ENCODE data around the gene OLR1. TPM values are rescaled to one million over a fixed set of nuclear protein-coding genes. Genes with fewer than 3 reads are reported as not detected.
A peak's percentile ranks its signal among the peaks of the same experiment; 100 is the strongest.

The OLR1 gene
- total RNA-seq, 4 donors from 2014 or later, result 0.41 TPM; not detected in 3

DNA sequence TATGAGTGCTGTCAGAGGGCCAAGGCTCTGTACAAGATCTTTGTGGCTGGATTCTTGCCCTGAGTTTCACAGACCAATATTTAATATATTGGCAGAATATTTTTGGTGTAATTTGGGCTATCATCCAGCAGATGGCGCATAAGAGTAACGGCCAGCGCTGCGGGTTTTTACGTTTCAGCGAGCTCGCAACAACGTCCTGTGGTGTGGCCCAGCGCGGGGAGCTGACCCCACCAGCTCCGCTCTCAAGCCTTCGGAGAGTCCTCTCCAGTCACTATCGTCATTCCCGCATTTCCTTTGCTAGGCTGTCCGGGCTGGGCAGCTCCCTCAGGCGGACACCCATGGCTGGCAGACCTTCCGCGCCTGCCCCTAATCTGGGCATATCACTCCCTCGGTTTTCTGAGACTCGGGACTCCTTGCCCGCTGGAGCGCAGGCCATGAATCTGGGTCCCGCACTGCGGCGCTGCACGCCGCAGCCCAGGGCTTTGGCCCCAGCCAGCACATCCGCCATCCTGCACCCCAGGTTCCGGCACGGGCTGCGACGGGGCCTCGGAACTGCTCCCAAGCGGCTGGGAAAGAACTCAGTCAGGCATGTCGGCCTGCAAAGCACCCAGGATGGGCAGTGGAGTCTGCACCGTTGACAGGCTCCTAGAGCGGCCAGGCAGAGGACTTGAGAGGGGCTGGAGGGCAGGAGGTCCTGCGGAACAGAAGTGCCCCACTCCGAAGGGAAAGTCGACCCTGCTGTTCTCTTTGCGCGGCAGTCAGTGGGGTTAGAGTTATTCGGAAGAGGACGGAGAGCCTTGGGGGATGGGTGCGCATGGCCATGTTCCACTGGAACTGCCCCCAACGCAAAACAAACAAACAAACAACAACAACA lies 18.4 kb downstream of the OLR1 start:
- Histone ChIP-seq H3K27me3 (no peaks in the 10 kb centered on the region), H3K4me1 (no peaks in the 10 kb centered on the region), H3K36me3 (no peaks in the 10 kb centered on the region), H3K4me3 (peak overlapping the region; percentile 45 to 49), H3K27ac (peak overlapping the region; percentile 75 to 77), H3K9me3 (no peaks in the 10 kb centered on the region)
- intact Hi-C loops (cut with DNase I; ENCODE audit: low total_unique reads), result no loop called here
- DNase-seq, result peak; percentile 59 to 66
- peak in 1 of 2 donors; percentile 11 for TF ChIP-seq POLR2A (IDR thresholded peaks at IDR 0.05)
- TF ChIP-seq, protein P1, sequence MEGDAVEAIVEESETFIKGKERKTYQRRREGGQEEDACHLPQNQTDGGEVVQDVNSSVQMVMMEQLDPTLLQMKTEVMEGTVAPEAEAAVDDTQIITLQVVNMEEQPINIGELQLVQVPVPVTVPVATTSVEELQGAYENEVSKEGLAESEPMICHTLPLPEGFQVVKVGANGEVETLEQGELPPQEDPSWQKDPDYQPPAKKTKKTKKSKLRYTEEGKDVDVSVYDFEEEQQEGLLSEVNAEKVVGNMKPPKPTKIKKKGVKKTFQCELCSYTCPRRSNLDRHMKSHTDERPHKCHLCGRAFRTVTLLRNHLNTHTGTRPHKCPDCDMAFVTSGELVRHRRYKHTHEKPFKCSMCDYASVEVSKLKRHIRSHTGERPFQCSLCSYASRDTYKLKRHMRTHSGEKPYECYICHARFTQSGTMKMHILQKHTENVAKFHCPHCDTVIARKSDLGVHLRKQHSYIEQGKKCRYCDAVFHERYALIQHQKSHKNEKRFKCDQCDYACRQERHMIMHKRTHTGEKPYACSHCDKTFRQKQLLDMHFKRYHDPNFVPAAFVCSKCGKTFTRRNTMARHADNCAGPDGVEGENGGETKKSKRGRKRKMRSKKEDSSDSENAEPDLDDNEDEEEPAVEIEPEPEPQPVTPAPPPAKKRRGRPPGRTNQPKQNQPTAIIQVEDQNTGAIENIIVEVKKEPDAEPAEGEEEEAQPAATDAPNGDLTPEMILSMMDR (IDR thresholded peaks at IDR 0.05), result peak; percentile 67 to 82 (median 74)

DNA sequence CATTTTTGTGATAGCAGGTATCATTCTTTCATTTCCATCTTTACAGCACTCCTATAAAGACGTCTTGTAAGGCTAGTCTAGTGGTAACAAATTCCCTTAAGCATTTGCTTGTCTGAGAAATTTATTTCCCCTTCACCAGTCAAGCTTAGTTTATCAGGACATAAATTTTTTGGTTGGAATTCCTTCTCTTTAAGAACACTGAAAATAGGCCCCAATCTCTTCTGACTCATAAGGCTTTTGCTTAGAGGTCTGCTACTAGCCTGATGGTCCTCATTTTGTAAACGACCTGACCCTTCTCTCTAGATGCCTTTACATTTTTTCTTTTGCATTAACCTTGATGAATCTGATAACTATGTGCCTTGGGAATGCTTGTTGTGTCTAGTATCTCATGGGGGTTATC lies 20.3 kb downstream of the OLR1 start:
- Histone ChIP-seq H3K4me3 (no peak overlapping the region), H3K4me1 (no peaks in the 10 kb centered on the region), H3K27ac (no peak overlapping the region), H3K9me3 (no peaks in the 10 kb centered on the region), H3K27me3 (no peaks in the 10 kb centered on the region), H3K36me3 (no peaks in the 10 kb centered on the region)
- TF ChIP-seq, protein P1 (IDR thresholded peaks at IDR 0.05), result no peak
- TF ChIP-seq POLR2A (IDR thresholded peaks at IDR 0.05), result no peak
- intact Hi-C loops (cut with DNase I; ENCODE audit: low total_unique reads), result no loop called here
- no peak for DNase-seq

DNA sequence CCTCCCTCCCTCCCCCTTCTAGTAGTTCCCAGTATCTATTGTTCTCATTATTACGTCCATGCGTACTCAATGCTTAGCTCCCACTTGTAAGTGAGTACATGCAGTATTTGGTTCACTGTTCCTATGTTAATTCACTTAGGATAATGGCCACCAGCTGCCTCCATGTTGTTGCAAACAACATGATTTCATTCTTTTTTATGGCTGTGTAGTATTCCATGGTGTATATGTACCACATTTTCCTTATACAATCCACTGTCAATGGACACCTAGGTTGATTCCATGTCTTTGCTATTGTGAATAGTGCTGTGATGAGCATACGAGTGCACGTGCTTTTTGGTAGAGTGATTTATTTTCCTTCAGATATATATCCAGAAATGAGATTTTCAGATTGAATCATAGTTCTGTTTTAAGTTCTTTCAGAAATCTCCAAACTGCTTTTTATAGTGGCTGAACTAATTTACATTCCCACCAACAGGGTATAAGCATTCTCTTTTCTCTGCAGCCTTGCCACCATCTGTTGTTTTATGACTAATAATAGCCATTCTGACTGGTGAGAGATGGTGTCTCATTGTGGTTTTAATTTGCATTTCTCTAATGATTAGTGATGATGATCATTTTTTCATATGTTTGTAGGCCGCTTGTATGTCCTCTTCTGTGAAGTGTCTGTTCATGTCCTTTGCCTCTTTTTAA lies 24.1 kb downstream of the OLR1 start:
- no peaks in the 10 kb centered on the region for H3K36me3 ChIP-seq
- no peaks in the 10 kb centered on the region for H3K4me1 ChIP-seq
- DNase-seq, result no peak
- no peak overlapping the region for H3K27ac ChIP-seq
- H3K4me3 ChIP-seq, result no peak overlapping the region
- H3K27me3 ChIP-seq, result no peaks in the 10 kb centered on the region
- TF ChIP-seq, protein P1 (IDR thresholded peaks at IDR 0.05), result no peak
- TF ChIP-seq POLR2A (IDR thresholded peaks at IDR 0.05), result no peak
- intact Hi-C loops (cut with DNase I; ENCODE audit: low total_unique reads), result no loop called here
- no peaks in the 10 kb centered on the region for H3K9me3 ChIP-seq

- Histone ChIP-seq H3K4me3 (no peak overlapping the region), H3K4me1 (no peaks in the 10 kb centered on the region), H3K9me3 (no peaks in the 10 kb centered on the region), H3K36me3 (no peaks in the 10 kb centered on the region), H3K27ac (no peak overlapping the region), H3K27me3 (no peaks in the 10 kb centered on the region)
- DNase-seq, result no peak
- no peak for TF ChIP-seq POLR2A (IDR thresholded peaks at IDR 0.05)
- TF ChIP-seq, protein P1 (IDR thresholded peaks at IDR 0.05), result no peak
- intact Hi-C loops (cut with DNase I; ENCODE audit: low total_unique reads), result no loop called here
These were observed 28.8 kb downstream of the OLR1 start for GRCh38 chr12:10142976-10143589.
